ENCODE data around the gene FTSJ1. TPM values are rescaled to one million over a fixed set of nuclear protein-coding genes. Genes with fewer than 3 reads are reported as not detected.

FTSJ1 gene
- total RNA-seq, 2 experiments from 2014 or later = 54.7 to 66.1 TPM

- Histone ChIP-seq H3K4me2 (ENCODE audit: low read length) (no peak overlapping the region), H3K4me3 (ENCODE audit: low read depth, low read length, poor library complexity, severe bottlenecking) (no peak overlapping the region), H4K20me1 (ENCODE audit: insufficient read depth, low read length) (no peaks in the 10 kb centered on the region), H3K9me3 (ENCODE audit: low read length) (no peaks in the 10 kb centered on the region), H3K4me1 (ENCODE audit: insufficient read depth, low read length, poor library complexity, severe bottlenecking) (peaks cover 24% of the 10 kb centered on the region), H3K9me2 (ENCODE audit: insufficient read depth, low read length) (no peaks in the 10 kb centered on the region), H3K27ac (ENCODE audit: low read depth, low read length, poor library complexity, severe bottlenecking) (no peak overlapping the region), H2AFZ (ENCODE audit: low read length) (no peak overlapping the region), H3K36me3 (ENCODE audit: insufficient read depth, low read length) (no peaks in the 10 kb centered on the region), H3K79me2 (ENCODE audit: insufficient read depth, low read depth, low read length) (no peaks in the 10 kb centered on the region)
- ChIA-PET POLR2A (no interaction called here), CTCF (ENCODE audit: unreplicated experiment) (no interaction called here)
- TF ChIP-seq EZH2phosphoT487 (IDR thresholded peaks at IDR 0.05; ENCODE audit: borderline replicate concordance, low read depth, low read length) = no peak
- no peak for TF ChIP-seq CTCF (conservative IDR thresholded peaks at IDR 0.05; ENCODE audit: low read length)
- BruUV-seq (replicated peaks) = no TSS peak
- no peak for DNase-seq (ENCODE audit: low spot score)
- intact Hi-C loops (cut with micrococcal nuclease; ENCODE audit: unreplicated experiment) = no loop called here
These were observed 39.0 kb downstream of the FTSJ1 start for GRCh38 chrX:48514868-48515460.

- H3K36me3 ChIP-seq (ENCODE audit: insufficient read depth, low read length) = no peaks in the 10 kb centered on the region
- H3K4me1 ChIP-seq (ENCODE audit: insufficient read depth, low read length, poor library complexity, severe bottlenecking) = peaks cover 32% of the 10 kb centered on the region
- no peak overlapping the region for H3K4me2 ChIP-seq (ENCODE audit: low read length)
- no peaks in the 10 kb centered on the region for H3K9me3 ChIP-seq (ENCODE audit: low read length)
- no peaks in the 10 kb centered on the region for H3K9me2 ChIP-seq (ENCODE audit: insufficient read depth, low read length)
- no peaks in the 10 kb centered on the region for H3K79me2 ChIP-seq (ENCODE audit: insufficient read depth, low read depth, low read length)
- no peak overlapping the region for H2AFZ ChIP-seq (ENCODE audit: low read length)
- H3K27ac ChIP-seq (ENCODE audit: low read depth, low read length, poor library complexity, severe bottlenecking) = no peak overlapping the region
- TF ChIP-seq EZH2phosphoT487 (IDR thresholded peaks at IDR 0.05; ENCODE audit: borderline replicate concordance, low read depth, low read length) = no peak
- TF ChIP-seq CTCF (conservative IDR thresholded peaks at IDR 0.05; ENCODE audit: low read length) = no peak
- ChIA-PET POLR2A (no interaction called here), CTCF (ENCODE audit: unreplicated experiment) (no interaction called here)
- DNase-seq (ENCODE audit: low spot score) = no peak
- H4K20me1 ChIP-seq (ENCODE audit: insufficient read depth, low read length) = no peaks in the 10 kb centered on the region
- H3K4me3 ChIP-seq (ENCODE audit: low read depth, low read length, poor library complexity, severe bottlenecking) = no peak overlapping the region
- intact Hi-C loops (cut with micrococcal nuclease; ENCODE audit: unreplicated experiment) = no loop called here
- BruUV-seq (replicated peaks) = no TSS peak
These were observed 39.8 kb downstream of the FTSJ1 start for GRCh38 chrX:48515842-48516241.

GRCh38 chrX:48516285-48516684 is 40.3 kb downstream of the FTSJ1 start:
- ChIA-PET CTCF (ENCODE audit: unreplicated experiment) (no interaction called here), POLR2A (no interaction called here)
- no TSS peak for BruUV-seq (replicated peaks)
- Histone ChIP-seq H3K79me2 (ENCODE audit: insufficient read depth, low read depth, low read length) (no peaks in the 10 kb centered on the region), H3K4me2 (ENCODE audit: low read length) (no peak overlapping the region), H3K4me1 (ENCODE audit: insufficient read depth, low read length, poor library complexity, severe bottlenecking) (peaks cover 37% of the 10 kb centered on the region), H3K9me2 (ENCODE audit: insufficient read depth, low read length) (no peaks in the 10 kb centered on the region), H3K9me3 (ENCODE audit: low read length) (no peaks in the 10 kb centered on the region), H3K36me3 (ENCODE audit: insufficient read depth, low read length) (no peaks in the 10 kb centered on the region), H4K20me1 (ENCODE audit: insufficient read depth, low read length) (no peaks in the 10 kb centered on the region), H2AFZ (ENCODE audit: low read length) (no peak overlapping the region), H3K4me3 (ENCODE audit: low read depth, low read length, poor library complexity, severe bottlenecking) (no peak overlapping the region), H3K27ac (ENCODE audit: low read depth, low read length, poor library complexity, severe bottlenecking) (no peak overlapping the region)
- intact Hi-C loops (cut with micrococcal nuclease; ENCODE audit: unreplicated experiment) = no loop called here
- TF ChIP-seq CTCF (conservative IDR thresholded peaks at IDR 0.05; ENCODE audit: low read length) = no peak
- no peak for TF ChIP-seq EZH2phosphoT487 (IDR thresholded peaks at IDR 0.05; ENCODE audit: borderline replicate concordance, low read depth, low read length)
- DNase-seq (ENCODE audit: low spot score) = no peak
